ENCODE results near the gene RHBG.

Gene RHBG

DNA sequence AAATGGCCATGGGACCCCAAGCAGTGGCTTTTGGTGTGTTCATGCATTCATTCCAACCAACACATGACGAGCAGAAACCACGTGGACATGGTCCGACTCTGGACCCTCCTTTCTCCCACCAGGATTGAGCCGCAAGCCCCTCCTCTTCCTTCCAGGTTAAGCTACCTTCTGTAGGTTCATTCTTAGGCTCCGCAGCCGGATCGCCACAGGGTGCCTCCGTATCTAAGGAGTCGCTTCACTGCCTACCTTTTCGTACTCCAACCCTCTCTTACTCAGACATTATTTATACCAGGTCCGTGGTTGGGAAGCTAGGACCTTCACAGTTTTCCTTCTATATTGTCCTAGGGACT, 63.6 kb downstream of the RHBG start:
- Histone ChIP-seq H3K4me1 (peaks cover 0 to 13% (median 5%) of the 10 kb centered on the region in 10 experiments; a peak in 9 of 20 replicates), H3K9me3 (replicated peaks in 1 of 11) (peaks cover 0 to 24% (median 12%) of the 10 kb centered on the region in 11 experiments; a peak in 14 of 22 replicates), H3K36me3 (no peaks in the 10 kb centered on the region), H3K4me3 (no peak overlapping the region), H3K27ac (no peak overlapping the region), H4K20me1 (peaks cover 0 to 48% (median 8%) of the 10 kb centered on the region in 11 experiments; a peak in 11 of 22 replicates), H3K4me2 (no peak overlapping the region), H3K9ac (no peak overlapping the region), H3K27me3 (peaks cover 98 to 100% (median 100%) of the 10 kb centered on the region in 11 experiments)
- TF ChIP-seq Cebpa-rat (IDR thresholded peaks at IDR 0.05) = no peak

DNA sequence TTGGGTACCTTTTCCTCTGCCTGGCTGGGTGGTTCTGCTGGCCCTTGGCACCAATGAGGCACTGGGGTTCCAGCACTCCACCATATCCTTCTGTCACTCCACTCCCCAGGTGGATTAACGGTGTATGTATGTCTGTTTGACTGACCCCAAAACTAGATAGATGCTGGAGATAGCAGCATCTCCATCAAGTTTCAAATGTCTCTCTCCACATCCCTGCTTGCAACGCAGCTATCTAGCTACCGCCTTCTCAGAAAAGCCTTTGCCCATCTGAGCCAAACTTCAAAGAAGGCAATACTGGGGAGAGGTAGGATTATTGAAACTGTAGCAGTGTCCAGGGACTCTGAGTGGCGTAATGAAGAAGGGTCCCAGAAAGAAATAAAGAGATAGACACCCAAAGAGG, 64.0 kb downstream of the RHBG start:
- Histone ChIP-seq H3K36me3 (no peaks in the 10 kb centered on the region), H4K20me1 (peaks cover 0 to 48% (median 8%) of the 10 kb centered on the region in 11 experiments; a peak in 11 of 22 replicates), H3K4me1 (peaks cover 2 to 17% (median 9%) of the 10 kb centered on the region in 10 experiments; a peak in 19 of 20 replicates), H3K4me2 (no peak overlapping the region), H3K9ac (no peak overlapping the region), H3K27ac (no peak overlapping the region), H3K27me3 (peaks cover 98 to 100% (median 100%) of the 10 kb centered on the region in 11 experiments), H3K9me3 (replicated peaks in 1 of 11) (peaks cover 0 to 24% (median 12%) of the 10 kb centered on the region in 11 experiments; a peak in 14 of 22 replicates), H3K4me3 (no peak overlapping the region)
- no peak for TF ChIP-seq Cebpa-rat (IDR thresholded peaks at IDR 0.05)

DNA sequence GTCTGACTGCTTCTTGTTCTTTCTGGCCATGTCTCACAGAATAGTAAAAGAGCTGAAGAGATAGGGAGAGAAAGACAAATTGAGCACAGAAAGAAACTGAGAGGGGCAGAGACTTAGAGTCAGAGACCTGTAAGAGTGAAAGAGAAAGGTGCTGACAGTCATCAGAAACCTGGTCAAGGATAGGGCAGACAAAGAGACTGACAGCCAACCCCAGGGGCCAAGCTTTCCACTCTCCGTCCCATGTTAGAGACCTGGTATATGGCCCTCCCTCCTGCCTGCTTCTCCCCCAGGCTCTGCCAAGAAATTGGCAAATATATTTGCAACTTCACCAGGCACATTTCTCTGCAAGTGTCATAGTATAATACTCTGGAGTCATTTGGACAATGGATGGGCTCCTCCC, 64.6 kb downstream of the RHBG start:
- no peak overlapping the region for H3K4me3 ChIP-seq
- no peak for TF ChIP-seq Cebpa-rat (IDR thresholded peaks at IDR 0.05)
- no peak overlapping the region for H3K9ac ChIP-seq
- peaks cover 98 to 100% (median 100%) of the 10 kb centered on the region in 11 experiments for H3K27me3 ChIP-seq
- H3K27ac ChIP-seq = no peak overlapping the region
- peaks cover 0 to 24% (median 12%) of the 10 kb centered on the region in 11 experiments; a peak in 14 of 22 replicates for H3K9me3 ChIP-seq (replicated peaks in 1 of 11)
- H3K4me1 ChIP-seq = peaks cover 8 to 22% (median 14%) of the 10 kb centered on the region in 10 experiments
- H3K36me3 ChIP-seq = no peaks in the 10 kb centered on the region
- no peak overlapping the region for H3K4me2 ChIP-seq
- peaks cover 0 to 47% (median 8%) of the 10 kb centered on the region in 11 experiments; a peak in 11 of 22 replicates for H4K20me1 ChIP-seq

All from BLaER1 treated with 17β-estradiol and CSF1 and Interleukin-3, amounts not matched to agents 10 nM and 100 nM (cell line).